T1000 (cell line): ENCODE results near the gene ZFPL1.

Source experiments
- DNase-seq: peaks from one replicate; lab custom pipeline; 2025; ENCODE audit warnings: mixed read lengths; lab: John Stamatoyannopoulos, UW

ZFPL1 gene

GRCh38 chr11:65095974-65096806, 12.2 kb downstream of the ZFPL1 start, which contains the start of gene VPS51:
TSS of gene VPS51 (plus strand) at chr11:65096214. CDS start at chr11:65096251, 37 bp downstream.
- peak; percentile 63 for DNase-seq

GRCh38 chr11:65096926-65097325, 12.9 kb downstream of the ZFPL1 start:
- DNase-seq: no peak

- DNase-seq: no peak
Observed at GRCh38 chr11:65100674-65101350, 16.8 kb downstream of the ZFPL1 start.

GRCh38 chr11:65102142-65103095, 18.4 kb downstream of the ZFPL1 start:
- DNase-seq: no peak

GRCh38 chr11:65103476-65103875, 19.5 kb downstream of the ZFPL1 start:
- DNase-seq: no peak

- no peak for DNase-seq
Observed at GRCh38 chr11:65104628-65105027, 20.6 kb downstream of the ZFPL1 start.

- no peak for DNase-seq
Observed at GRCh38 chr11:65107078-65107477, 23.1 kb downstream of the ZFPL1 start.

GRCh38 chr11:65107751-65108468, 23.9 kb downstream of the ZFPL1 start:
- DNase-seq: no peak

GRCh38 chr11:65108469-65109123, 24.6 kb downstream of the ZFPL1 start:
- no peak for DNase-seq

- DNase-seq: no peak
Observed at GRCh38 chr11:65109231-65110198, 25.5 kb downstream of the ZFPL1 start.

- peak; percentile 87 for DNase-seq
Observed at GRCh38 chr11:65110354-65110861, 26.4 kb downstream of the ZFPL1 start.

GRCh38 chr11:65111159-65111743, 27.2 kb downstream of the ZFPL1 start:
- no peak for DNase-seq

GRCh38 chr11:65111744-65112545, 27.9 kb downstream of the ZFPL1 start, which contains the start of gene TM7SF2:
TSS of gene TM7SF2 (plus strand) at chr11:65111872. CDS start at chr11:65112016, 144 bp downstream.
- peak; percentile 84 for DNase-seq

GRCh38 chr11:65112546-65113360, 28.7 kb downstream of the ZFPL1 start:
- DNase-seq: no peak

- no peak for DNase-seq
Observed at GRCh38 chr11:65113361-65113756, 29.3 kb downstream of the ZFPL1 start.

GRCh38 chr11:65113839-65114238, 29.8 kb downstream of the ZFPL1 start:
- no peak for DNase-seq

GRCh38 chr11:65114538-65115171, 30.6 kb downstream of the ZFPL1 start:
- DNase-seq: no peak
